GM12874 (cell line): ENCODE results near the gene FAM180B.

Source experiments
- TF ChIP-seq, protein P1 (sequence below): IDR thresholded peaks from 2 replicates; pipeline ENCODE4 v1.5.1; 2011; ENCODE audit warnings: low read depth, mild to moderate bottlenecking, control low read depth, low read length, moderate library complexity; ENCODE audit not compliant: insufficient read depth

FAM180B gene

GRCh38 chr11:47572715-47573255 lies 13.7 kb upstream of the FAM180B start:
- TF ChIP-seq, protein P1, sequence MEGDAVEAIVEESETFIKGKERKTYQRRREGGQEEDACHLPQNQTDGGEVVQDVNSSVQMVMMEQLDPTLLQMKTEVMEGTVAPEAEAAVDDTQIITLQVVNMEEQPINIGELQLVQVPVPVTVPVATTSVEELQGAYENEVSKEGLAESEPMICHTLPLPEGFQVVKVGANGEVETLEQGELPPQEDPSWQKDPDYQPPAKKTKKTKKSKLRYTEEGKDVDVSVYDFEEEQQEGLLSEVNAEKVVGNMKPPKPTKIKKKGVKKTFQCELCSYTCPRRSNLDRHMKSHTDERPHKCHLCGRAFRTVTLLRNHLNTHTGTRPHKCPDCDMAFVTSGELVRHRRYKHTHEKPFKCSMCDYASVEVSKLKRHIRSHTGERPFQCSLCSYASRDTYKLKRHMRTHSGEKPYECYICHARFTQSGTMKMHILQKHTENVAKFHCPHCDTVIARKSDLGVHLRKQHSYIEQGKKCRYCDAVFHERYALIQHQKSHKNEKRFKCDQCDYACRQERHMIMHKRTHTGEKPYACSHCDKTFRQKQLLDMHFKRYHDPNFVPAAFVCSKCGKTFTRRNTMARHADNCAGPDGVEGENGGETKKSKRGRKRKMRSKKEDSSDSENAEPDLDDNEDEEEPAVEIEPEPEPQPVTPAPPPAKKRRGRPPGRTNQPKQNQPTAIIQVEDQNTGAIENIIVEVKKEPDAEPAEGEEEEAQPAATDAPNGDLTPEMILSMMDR, result no peak

DNA sequence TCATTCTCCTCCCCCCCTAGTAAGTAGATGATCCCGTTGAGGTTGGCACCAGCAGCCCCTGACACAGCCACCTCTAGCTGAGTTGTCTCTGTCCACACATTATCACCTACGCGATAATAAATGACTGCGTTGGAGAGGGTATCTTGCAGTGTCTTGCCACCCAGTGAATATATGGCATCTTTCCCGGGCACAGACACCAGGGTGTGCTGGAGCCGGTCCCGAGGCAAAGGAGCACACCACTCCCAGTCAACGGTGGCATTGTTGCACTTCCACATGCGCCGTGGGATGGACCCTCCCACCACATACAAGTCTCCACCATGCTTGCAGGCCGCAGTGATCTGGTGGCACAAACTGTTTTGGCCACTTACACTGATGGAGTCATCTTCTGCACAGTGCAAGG lies 13.2 kb upstream of the FAM180B start:
- TF ChIP-seq, protein P1, result no peak

GRCh38 chr11:47577460-47578041 lies 8.9 kb upstream of the FAM180B start:
- TF ChIP-seq, protein P1, result no peak

DNA sequence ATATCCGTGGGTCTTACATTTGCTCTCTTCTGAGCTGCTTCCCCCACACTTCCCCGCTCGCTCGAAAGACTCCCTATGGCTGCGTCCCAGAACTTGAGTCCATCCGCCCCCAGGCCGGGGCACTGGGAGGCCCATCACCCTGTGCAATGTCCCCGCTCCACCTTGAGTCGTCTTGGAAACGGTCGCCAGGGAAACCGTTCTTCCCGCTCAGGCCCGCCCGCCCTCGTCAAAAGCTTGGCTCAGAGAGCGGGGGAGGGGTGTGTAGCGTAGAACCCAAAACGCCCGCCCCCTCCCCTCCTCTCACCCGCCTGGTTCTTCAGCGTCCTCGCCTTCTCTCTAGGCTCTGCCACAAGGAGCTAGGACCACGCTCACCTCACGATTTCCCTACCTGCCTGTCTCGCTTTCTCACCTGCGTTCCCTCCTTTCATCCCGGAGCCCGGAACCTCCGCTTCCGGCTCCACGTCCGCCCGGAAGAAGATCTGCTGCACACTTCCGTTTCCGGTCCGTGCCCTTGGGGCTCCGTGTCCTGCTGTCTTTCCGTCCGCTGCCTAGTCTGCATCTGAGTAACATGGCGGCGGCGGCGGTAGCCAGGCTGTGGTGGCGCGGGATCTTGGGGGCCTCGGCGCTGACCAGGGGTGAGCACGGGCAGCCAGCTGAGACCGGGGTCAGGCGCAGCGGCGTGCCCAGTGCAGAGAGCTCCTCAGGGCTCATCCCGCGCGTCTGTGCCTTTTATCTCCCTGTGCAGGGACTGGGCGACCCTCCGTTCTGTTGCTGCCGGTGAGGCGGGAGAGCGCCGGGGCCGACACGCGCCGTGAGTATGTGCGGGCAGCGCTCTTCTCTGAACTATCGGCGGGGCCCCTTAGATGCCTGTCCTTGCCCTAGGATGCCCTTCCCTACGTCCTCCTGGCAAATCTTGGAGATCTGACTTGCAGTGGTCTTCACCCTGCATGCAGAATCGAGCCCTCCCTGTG lies 7.7 kb upstream of the FAM180B start, which contains the start of the genes KBTBD4 and NDUFS3:
Gene KBTBD4, minus strand, starts transcription at position 447 of the 971 bp plus-strand sequence. Its CDS starts 19 bp downstream, at position 428.
Gene NDUFS3, plus strand, starts transcription at position 551 of the 971 bp plus-strand sequence. Its CDS starts 18 bp downstream, at position 569.
- TF ChIP-seq, protein P1, result no peak

DNA sequence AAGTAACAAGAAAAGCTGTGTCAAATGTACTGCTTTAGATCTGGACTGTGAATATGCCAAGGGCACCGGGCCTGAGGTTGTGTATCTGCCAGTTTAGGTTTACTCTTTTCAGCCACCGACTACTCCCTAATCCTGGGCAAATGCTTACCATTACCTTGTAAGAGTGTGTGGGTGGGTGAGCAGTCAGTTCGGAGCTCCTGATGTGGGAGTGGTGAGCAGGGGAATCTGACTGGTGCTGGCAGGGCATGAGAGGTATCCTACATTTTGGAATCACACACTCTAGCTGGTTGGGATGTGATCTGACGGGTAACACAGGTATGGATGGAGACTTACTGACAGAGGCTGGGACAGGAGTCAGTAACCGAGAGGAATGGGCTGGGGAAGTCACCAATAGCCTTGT lies 2.6 kb upstream of the FAM180B start:
- TF ChIP-seq, protein P1, result no peak

- TF ChIP-seq, protein P1, result no peak
Measured at GRCh38 chr11:47587039-47587716, 700 bp downstream of the FAM180B start.

DNA sequence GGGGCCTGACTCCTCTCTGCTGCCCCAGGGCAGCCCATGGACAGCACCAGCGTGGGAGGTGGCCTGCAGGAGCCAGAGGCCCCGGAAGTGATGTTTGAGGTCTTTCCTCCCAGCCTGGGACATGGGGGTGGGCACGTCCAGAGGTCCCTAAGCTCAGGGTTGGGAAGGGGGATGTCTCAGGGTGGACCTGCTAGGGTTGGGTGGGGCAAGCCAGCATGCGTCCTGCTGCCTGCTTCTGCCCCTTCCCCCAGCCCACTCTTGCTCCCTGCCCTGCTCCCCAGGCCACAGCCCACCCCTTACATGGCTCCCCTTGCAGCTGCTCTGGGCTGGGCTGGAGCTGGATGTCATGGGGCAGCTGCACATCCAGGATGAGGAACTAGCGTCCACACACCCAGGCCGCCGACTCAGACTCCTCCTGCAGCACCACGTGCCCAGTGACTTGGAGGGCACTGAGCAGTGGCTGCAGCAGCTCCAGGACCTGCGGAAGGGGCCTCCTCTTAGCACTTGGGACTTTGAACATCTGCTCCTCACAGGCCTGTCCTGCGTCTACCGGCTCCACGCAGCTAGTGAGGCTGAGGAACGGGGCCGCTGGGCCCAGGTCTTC lies 1.3 kb downstream of the FAM180B start:
- TF ChIP-seq, protein P1, result no peak
